Measurements from ENCODE around the gene INCA1.
A peak's percentile ranks its signal among the peaks of the same experiment; 100 is the strongest.

Gene INCA1

DNA sequence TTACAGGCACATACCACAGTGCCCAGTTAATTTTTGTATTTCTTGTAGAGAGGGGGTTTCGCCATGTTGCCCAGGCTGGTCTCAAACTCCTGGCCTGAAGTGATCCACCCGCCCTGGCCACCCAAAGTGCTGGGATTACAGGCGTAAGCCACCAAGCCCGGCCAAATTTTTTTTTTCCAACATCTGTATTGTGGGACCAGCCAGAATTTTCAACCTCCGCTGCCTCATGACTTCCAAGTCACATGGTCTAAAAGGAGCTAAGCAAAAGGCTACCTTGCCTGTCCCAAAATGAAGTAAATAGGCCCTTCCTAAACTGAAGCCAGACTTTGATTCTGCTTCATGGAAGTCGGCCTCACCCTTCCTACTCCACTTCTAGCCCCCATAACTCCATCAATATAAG, 25.5 kb downstream of the INCA1 start:
- DNase-seq (ENCODE audit: extremely low read depth, low read depth) = no peak
- TF ChIP-seq, protein P1, sequence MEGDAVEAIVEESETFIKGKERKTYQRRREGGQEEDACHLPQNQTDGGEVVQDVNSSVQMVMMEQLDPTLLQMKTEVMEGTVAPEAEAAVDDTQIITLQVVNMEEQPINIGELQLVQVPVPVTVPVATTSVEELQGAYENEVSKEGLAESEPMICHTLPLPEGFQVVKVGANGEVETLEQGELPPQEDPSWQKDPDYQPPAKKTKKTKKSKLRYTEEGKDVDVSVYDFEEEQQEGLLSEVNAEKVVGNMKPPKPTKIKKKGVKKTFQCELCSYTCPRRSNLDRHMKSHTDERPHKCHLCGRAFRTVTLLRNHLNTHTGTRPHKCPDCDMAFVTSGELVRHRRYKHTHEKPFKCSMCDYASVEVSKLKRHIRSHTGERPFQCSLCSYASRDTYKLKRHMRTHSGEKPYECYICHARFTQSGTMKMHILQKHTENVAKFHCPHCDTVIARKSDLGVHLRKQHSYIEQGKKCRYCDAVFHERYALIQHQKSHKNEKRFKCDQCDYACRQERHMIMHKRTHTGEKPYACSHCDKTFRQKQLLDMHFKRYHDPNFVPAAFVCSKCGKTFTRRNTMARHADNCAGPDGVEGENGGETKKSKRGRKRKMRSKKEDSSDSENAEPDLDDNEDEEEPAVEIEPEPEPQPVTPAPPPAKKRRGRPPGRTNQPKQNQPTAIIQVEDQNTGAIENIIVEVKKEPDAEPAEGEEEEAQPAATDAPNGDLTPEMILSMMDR (IDR thresholded peaks at IDR 0.05; ENCODE audit: low read depth, low read length) = no peak

DNA sequence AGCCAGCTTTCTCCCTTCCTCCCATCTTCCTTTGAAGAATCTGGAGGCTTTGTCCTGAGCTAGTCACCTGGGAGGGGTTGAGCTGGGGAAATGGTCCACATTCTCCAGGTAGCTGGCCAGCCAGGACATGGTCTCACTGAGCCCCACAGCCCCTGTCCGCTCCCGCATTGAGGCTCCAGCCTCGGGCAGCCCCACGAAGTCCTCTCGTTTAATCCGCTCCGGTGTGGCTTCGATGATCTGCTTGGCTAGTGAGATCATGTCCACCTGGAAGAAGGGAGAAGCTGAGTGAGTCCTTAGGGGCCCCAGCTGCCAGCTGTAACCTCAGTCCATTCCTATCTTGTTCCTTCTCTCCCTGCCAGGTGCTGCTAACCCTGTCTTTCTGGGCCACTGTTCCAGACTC, 27.0 kb downstream of the INCA1 start:
- TF ChIP-seq, protein P1 (IDR thresholded peaks at IDR 0.05; ENCODE audit: low read depth, low read length) = no peak
- DNase-seq (ENCODE audit: extremely low read depth, low read depth) = no peak

DNA sequence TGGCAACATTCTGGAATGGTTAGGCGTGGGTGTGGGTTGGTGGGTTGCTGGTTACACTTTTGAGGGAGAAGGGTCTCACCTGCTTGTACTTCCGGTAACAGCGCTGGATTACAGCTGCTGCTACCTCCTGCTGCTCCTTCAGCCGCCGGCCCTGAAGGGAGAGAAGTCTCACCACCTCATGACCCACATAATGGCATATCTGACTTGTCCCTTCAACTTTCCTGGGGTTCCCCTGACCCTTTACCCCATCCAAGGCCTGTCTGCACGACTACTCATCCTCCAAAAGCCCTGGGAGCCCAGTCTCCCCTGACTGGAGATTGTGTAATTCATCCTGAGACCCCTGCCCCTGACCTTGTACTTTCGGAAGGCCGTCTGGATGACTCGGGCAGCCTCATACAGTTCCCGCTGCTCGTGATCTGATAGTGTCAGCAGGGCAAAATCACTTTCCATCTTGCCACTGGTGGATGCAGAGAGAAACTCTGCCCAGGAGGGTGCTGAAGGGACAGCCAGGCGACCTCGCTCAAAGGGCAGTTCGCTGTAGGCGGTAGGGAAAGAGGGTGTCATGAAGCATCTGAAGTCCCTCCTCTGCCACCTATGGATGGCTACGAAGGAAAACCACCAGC, 27.7 kb downstream of the INCA1 start:
- DNase-seq (ENCODE audit: extremely low read depth, low read depth) = no peak
- TF ChIP-seq, protein P1 (IDR thresholded peaks at IDR 0.05; ENCODE audit: low read depth, low read length) = no peak

DNA sequence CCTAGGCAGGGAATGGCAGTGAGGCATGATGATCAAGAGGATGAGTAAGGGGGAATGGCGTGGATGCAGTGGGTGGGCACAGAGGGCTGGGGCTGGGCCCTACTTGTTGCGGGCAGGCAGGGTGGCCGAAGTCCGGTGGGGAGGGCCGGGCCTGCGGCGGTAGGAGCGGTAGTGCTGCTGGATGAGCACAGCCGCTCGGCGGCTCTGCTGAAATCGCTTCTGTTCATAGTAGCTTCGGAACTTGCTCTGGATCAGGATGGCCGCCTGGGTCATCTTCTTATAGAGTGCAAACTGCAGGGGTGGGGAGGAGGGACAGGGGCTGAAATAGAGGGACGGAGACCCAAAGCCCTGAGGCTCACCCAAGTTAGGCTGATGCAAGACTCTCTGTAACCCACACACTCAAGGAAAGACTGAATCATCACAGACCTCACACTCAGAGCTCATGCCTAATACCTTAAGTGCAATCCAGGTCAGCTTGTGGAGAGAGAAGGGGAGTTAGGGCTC, 28.2 kb downstream of the INCA1 start:
- peak; percentile 89 for DNase-seq (ENCODE audit: extremely low read depth, low read depth)
- TF ChIP-seq, protein P1 (IDR thresholded peaks at IDR 0.05; ENCODE audit: low read depth, low read length) = no peak

DNA sequence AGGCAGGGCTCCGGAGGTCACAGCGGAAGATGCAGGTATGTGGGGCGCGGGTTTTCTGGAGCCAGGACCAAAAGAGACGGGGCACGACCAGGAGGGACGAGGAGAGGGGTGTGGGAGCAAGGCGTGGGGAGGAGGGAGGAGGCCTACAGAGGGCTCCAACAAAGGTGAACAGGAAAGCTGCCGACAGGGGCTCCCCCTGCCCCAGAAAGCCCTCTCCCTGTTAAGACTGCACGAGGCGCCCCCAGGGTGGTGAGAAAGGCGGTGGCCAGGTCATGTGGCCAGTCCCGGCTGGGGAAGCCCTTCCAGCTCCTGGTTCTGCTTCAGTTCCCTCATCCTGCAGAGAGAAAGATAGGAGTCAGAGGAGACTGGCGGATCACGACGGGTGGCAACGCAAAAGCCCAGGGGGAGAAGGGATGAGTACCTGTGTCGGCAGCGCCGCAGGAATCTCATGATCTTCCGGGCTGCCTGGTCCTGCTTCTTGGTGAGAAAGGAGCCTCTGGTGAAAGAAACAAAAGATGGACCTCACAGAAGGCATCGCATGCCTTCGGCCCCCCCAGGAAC, 28.8 kb downstream of the INCA1 start:
- DNase-seq (ENCODE audit: extremely low read depth, low read depth) = no peak
- TF ChIP-seq, protein P1 (IDR thresholded peaks at IDR 0.05; ENCODE audit: low read depth, low read length) = no peak

DNA sequence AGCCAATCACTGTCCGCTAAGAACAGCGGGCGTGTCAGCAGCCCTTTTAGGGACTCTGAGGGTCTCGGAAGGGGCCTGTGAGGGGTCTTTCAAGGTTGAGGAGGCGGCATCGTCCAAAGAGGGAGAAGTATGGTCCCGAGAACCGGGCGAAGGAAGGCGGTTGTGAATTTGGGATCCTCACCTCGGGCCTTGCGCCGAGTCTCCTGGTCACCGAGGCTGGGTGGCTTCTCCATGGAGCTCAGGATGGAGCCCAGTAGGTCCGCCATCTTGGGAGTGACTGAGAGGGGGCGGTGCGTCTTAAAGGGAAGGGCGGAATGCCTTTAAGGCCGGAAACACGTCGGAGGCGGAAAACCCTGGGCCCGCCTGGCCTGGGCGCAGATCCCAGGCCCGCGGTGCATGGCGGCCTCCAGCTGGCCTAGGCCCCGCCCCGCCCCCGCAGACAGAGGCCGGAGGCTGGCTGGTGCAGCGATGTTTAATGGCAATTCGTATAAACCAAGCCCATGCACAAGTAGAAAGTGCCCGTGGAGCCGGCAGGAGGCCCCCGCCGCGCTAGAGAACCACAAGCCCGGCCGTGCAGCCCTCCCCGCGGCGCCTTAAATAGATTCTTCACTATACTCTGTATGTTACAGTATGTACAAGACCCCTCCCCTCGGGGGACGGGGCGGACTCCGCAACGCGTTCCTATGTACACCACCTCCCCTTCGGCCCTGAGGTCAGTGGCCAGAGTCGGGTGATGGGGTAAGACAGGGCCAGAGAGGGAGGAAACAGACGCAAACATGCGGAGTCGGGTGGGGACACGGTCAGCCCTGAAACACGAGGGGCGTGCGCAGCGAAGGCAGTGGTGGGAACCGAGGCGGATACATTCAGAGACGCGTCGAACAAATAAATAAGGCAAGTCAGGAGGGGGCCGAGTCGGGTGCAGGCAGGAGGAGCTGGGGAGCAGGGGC, 29.5 kb downstream of the INCA1 start, which contains the start of gene SPAG7:
SPAG7 (minus strand) TSS at position 279 of the 947 bp plus-strand sequence; CDS start at position 266, 13 bp downstream.
- peak; percentile 97 for DNase-seq (ENCODE audit: extremely low read depth, low read depth)

More for the DNA sequence above, 29.5 kb downstream of the INCA1 start, which contains the start of gene SPAG7:
- TF ChIP-seq, protein P1 (IDR thresholded peaks at IDR 0.05; ENCODE audit: low read depth, low read length) = no peak
